B cell (primary cell): Measurements from ENCODE around the gene PPP1R14D. TPM values are rescaled to one million over a fixed set of nuclear protein-coding genes. Genes with fewer than 3 reads are reported as not detected.

Experiments used
- ATAC-seq: fragments of 200-7000 bp; cut with Tn5 transposase; one replicate; pipeline ENCODE4 v1.10.0; 2021; ENCODE audit warnings: low read depth, mild to moderate bottlenecking, moderate number of reproducible peaks, moderate library complexity
- CTCF ChIA-PET: fragments of 350-600 bp; sonication (Branson Sonifier 250); formaldehyde crosslinking; loops from one replicate; lab custom pipeline; 2021; ENCODE audit warnings: antibody characterized with exemption, inconsistent platforms; lab: Charles Lee
- POLR2A ChIA-PET: fragments of 350-600 bp; sonication (Branson Sonifier 250); formaldehyde crosslinking; loops from one replicate; lab custom pipeline; 2021; ENCODE audit warnings: antibody characterized with exemption; lab: Charles Lee
- DNase-seq: peaks from one replicate; pipeline ENCODE4 v3.0.0; 2013
- H2AFZ ChIP-seq: 2 replicates; pipeline ENCODE4 v1.6.1; 2012; ENCODE audit warnings: mild to moderate bottlenecking, low read depth, low read length; ENCODE audit not compliant: insufficient read depth, poor library complexity, severe bottlenecking
- H3K27ac ChIP-seq, 2 donors: 1 replicate in 1 of 2; 2 replicates in 1 of 2; pipeline ENCODE4 v1.5.1; 2012 to 2013; ENCODE audit warnings: low read length in 2 of 2, mild to moderate bottlenecking in 2 of 2, moderate library complexity in 1 of 2
- H3K27me3 ChIP-seq, 4 experiments: fragments of 200-600 bp in 1 of 4; sonication (generic) in 1 of 4; replicated peaks in 1 of 4; 1 replicate in 2 of 4; 2 replicates in 2 of 4; pipeline versions ENCODE4 v1.6.1 to v1.7.0; 2013 to 2016; ENCODE audit warnings: low read length in 3 of 4, mild to moderate bottlenecking in 2 of 4, mixed read lengths in 1 of 4, moderate library complexity in 1 of 4; ENCODE audit not compliant: insufficient read depth in 4 of 4, control insufficient read depth in 3 of 4; ENCODE audit errors: control extremely low read depth in 1 of 4
- H3K36me3 ChIP-seq, 2 experiments: replicated peaks in 1 of 2; 1 replicate in 1 of 2; 2 replicates in 1 of 2; pipeline versions ENCODE4 v1.6.1 to v1.7.1; 2013; ENCODE audit warnings: low read length in 1 of 2; ENCODE audit not compliant: insufficient read depth in 2 of 2, control insufficient read depth in 1 of 2; ENCODE audit errors: control extremely low read depth in 1 of 2, extremely low read depth in 1 of 2
- H3K4me1 ChIP-seq, 2 donors: fragments of 200-600 bp in 1 of 2; sonication (generic) in 1 of 2; 1 replicate in 1 of 2; 2 replicates in 1 of 2; pipeline versions ENCODE4 v1.5.1 to v1.6.1; 2013 to 2017; ENCODE audit warnings: low read length in 2 of 2; ENCODE audit not compliant: control insufficient read depth in 2 of 2, insufficient read depth in 2 of 2
- H3K4me2 ChIP-seq: replicated peaks from 2 replicates; pipeline ENCODE3; 2012; ENCODE audit warnings: mild to moderate bottlenecking, low read depth, low read length; ENCODE audit not compliant: poor library complexity, severe bottlenecking
- H3K4me3 ChIP-seq, 5 experiments: fragments of 200-600 bp in 1 of 5; sonication (generic) in 1 of 5; 1 replicate in 3 of 5; 2 replicates in 2 of 5; pipeline versions ENCODE4 v1.5.1 to v1.7.0; 2011 to 2016; ENCODE audit warnings: low read length in 4 of 5, mild to moderate bottlenecking in 4 of 5, low read depth in 2 of 5, control low read depth in 1 of 5, moderate library complexity in 1 of 5; ENCODE audit not compliant: insufficient read depth in 1 of 5; ENCODE audit errors: control extremely low read depth in 1 of 5, extremely low read depth in 1 of 5
- H3K79me2 ChIP-seq: fragments of 200-600 bp; sonication (generic); one replicate; pipeline ENCODE4 v1.6.0; 2016; ENCODE audit warnings: low read length; ENCODE audit not compliant: control insufficient read depth, insufficient read depth
- H3K9ac ChIP-seq: fragments of 200-600 bp; sonication (generic); 2 replicates; pipeline ENCODE4 v1.6.1; 2017; ENCODE audit warnings: mild to moderate bottlenecking, low read length, moderate library complexity
- H3K9me3 ChIP-seq, 3 donors: one replicate each; pipeline versions ENCODE4 v1.6.1 to v1.7.1; 2013; ENCODE audit warnings: low read length in 2 of 3; ENCODE audit not compliant: control insufficient read depth in 2 of 3, insufficient read depth in 1 of 3; ENCODE audit errors: control extremely low read depth in 1 of 3
- H4K20me1 ChIP-seq: 2 replicates; pipeline ENCODE4 v1.6.0; 2012; ENCODE audit warnings: mild to moderate bottlenecking, low read length; ENCODE audit not compliant: insufficient read depth, control insufficient read depth, poor library complexity, severe bottlenecking
- H3K27ac Mint-ChIP-seq: one replicate; pipeline ENCODE4 v1.8.0; 2021; ENCODE audit warnings: mixed read lengths
- H3K27me3 Mint-ChIP-seq: one replicate; pipeline ENCODE4 v1.8.0; 2021; ENCODE audit warnings: mixed read lengths
- H3K4me1 Mint-ChIP-seq: one replicate; pipeline ENCODE4 v1.8.0; 2021; ENCODE audit warnings: mixed read lengths
- H3K4me3 Mint-ChIP-seq: one replicate; pipeline ENCODE4 v1.8.0; 2021; ENCODE audit warnings: mixed read lengths
- H3K9me3 Mint-ChIP-seq: one replicate; pipeline ENCODE4 v1.8.0; 2022; ENCODE audit warnings: mixed read lengths; ENCODE audit not compliant: insufficient read depth
- CTCF ChIP-seq: fragments of 200-600 bp; IDR thresholded peaks from one replicate; pipeline ENCODE4 v1.8.0; 2022; ENCODE audit warnings: antibody characterized with exemption, mild to moderate bottlenecking
- EZH2 ChIP-seq: IDR thresholded peaks from 2 replicates; pipeline ENCODE4 v1.6.1; 2012; ENCODE audit warnings: borderline replicate concordance, low read depth, mild to moderate bottlenecking, moderate library complexity, low read length; ENCODE audit not compliant: insufficient read depth, poor library complexity, severe bottlenecking
- WGBS: methylation state at CpG from one replicate; pipeline ENCODE4 v1.1.5; 2013; ENCODE audit warnings: missing lambda C conversion rate; ENCODE audit not compliant: insufficient coverage; 5-methylcytosine and 5-hydroxymethylcytosine counted together
- intact Hi-C: fragments of 100-400 bp; cut with micrococcal nuclease; formaldehyde crosslinking; loops from one replicate; pipeline ENCODE4 v1.10.0; 2022
- polyA plus RNA-seq: library from polyadenylated mRNA; depleted of rRNA; stranded (reverse); fragments of >200 nt; gene quantifications from 2 replicates; pipeline ENCODE4 v1.2.3, GENCODE V29; 2012
- total RNA-seq, 2 donors: library from RNA; stranded (reverse); fragments of 120-200 nt in 1 of 2; gene quantifications; 1 replicate in 1 of 2; 2 replicates in 1 of 2; pipeline versions ENCODE4 v1.2.3 to v1.2.4, GENCODE V29; 2013 to 2022

Gene PPP1R14D
- total and polyA plus RNA-seq, 2 donors (not counting 1 experiment from before 2014, with no cell fraction given) = 0.19 TPM; not detected in 1

GRCh38 chr15:40782609-40783227, 45.8 kb downstream of the PPP1R14D start:
- Histone ChIP-seq H3K9me3 (no peaks in the 10 kb centered on the region), H3K79me2 (peaks cover 43% of the 10 kb centered on the region), H4K20me1 (peaks cover 28% of the 10 kb centered on the region), H2AFZ (no peak overlapping the region), H3K4me1 (peaks cover 7 to 8% of the 10 kb centered on the region in 2 donors), H3K36me3 (peaks cover 0 to 23% of the 10 kb centered on the region in 2 experiments), H3K27me3 (no peaks in the 10 kb centered on the region), H3K4me2 (no peak overlapping the region), H3K27ac (no peak overlapping the region), H3K4me3 (no peak overlapping the region), H3K9ac (no peak overlapping the region)
- 67% methylated on average over 4 of the region's 8 CpGs for WGBS
- TF ChIP-seq EZH2 (no peak), CTCF (peak; percentile 90)
- POLR2A ChIA-PET = interaction anchor here (0.6 to 1.2 kb wide), 5 partner anchors 18 to 229 kb away, joined by 3 to 4 read pairs (median 3); partner anchors contain the start of genes GCHFR and RAD51
- H3K27ac Mint-ChIP-seq = peak overlapping the region; percentile 43
- peaks cover 16% of the 10 kb centered on the region for H3K4me1 Mint-ChIP-seq
- no peaks in the 10 kb centered on the region for H3K9me3 Mint-ChIP-seq
- DNase-seq (peak; percentile 84), ATAC-seq (peak; percentile 98)
- intact Hi-C loops = loop anchor here (1.0 to 2.0 kb wide), 6 partner anchors 13 to 263 kb away; partner anchors contain the start of genes C15orf62 and RMDN3
- H3K27me3 Mint-ChIP-seq = no peaks in the 10 kb centered on the region
- no peak overlapping the region for H3K4me3 Mint-ChIP-seq
- CTCF ChIA-PET = interaction anchor here (0.5 to 8.1 kb wide), 51 partner anchors 8 to 402 kb away, joined by 3 to 177 read pairs (median 5); partner anchors contain the start of genes C15orf62, CCDC32, GCHFR and RAD51
